Measurements from ENCODE around the gene NELL1. TPM values are rescaled to one million over a fixed set of nuclear protein-coding genes. Genes with fewer than 3 reads are reported as not detected.
"Not testable (repeated sequence)": the region's sequence is repeated elsewhere in the genome, so short reads cannot be mapped to it uniquely, and the experiment has no call there.

Gene NELL1
- total RNA-seq, 1 donor from 2014 or later: not detected

GRCh38 chr11:21104641-21105040 is 435.3 kb downstream of the NELL1 start:
- no peak for DNase-seq (ENCODE audit: low read depth)

GRCh38 chr11:21105196-21105917 is 436.0 kb downstream of the NELL1 start:
- no peak for DNase-seq (ENCODE audit: low read depth)

DNA sequence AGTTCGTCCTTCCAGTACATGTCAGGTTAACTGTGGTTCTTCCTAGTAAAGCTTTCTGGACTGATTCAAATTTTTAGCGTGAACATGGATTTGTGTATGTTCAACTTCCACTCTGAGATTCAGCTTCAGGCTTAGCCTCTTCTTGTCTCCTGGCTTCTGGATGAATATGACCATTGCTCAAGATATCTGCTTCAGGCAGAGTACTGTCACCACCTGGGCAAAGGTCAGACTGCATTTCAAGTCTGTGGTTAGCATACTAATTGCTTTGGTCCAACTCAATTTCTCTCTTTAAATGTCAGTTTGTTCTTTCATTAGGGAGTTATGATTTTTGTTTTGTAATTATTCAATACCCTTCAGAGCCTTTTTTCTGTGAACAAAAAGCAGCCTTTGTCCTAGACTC is 440.0 kb downstream of the NELL1 start:
- DNase-seq (ENCODE audit: low read depth): no peak

DNA sequence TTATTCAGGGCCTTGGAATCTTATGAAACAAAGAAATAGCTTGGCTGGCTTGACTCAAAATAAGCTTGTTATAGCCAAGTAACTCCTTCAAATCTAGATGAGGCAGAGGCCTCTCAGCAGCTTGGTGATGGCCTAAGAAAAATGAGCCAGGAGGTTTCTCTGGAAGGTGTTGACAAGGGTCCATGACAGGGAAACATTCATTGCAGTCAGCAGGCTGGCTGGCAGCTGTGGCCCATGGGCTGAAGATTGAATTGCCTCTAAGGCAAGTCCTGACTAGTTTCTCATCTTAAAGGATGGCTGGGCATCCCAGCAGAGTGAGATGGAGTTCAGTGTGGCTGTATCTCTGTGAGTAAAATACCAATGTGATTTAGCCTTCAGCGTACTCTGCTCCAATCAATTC is 441.0 kb downstream of the NELL1 start:
- no peak for DNase-seq (ENCODE audit: low read depth)

GRCh38 chr11:21113876-21114275 is 444.5 kb downstream of the NELL1 start:
- DNase-seq (ENCODE audit: low read depth): no peak

GRCh38 chr11:21116009-21116408 is 446.6 kb downstream of the NELL1 start:
- no peak for DNase-seq (ENCODE audit: low read depth)

GRCh38 chr11:21119411-21119810 is 450.0 kb downstream of the NELL1 start:
- DNase-seq (ENCODE audit: low read depth): no peak

GRCh38 chr11:21121991-21122390 is 452.6 kb downstream of the NELL1 start:
- DNase-seq (ENCODE audit: low read depth): no peak

GRCh38 chr11:21122523-21122922 is 453.1 kb downstream of the NELL1 start:
- DNase-seq (ENCODE audit: low read depth): no peak

DNA sequence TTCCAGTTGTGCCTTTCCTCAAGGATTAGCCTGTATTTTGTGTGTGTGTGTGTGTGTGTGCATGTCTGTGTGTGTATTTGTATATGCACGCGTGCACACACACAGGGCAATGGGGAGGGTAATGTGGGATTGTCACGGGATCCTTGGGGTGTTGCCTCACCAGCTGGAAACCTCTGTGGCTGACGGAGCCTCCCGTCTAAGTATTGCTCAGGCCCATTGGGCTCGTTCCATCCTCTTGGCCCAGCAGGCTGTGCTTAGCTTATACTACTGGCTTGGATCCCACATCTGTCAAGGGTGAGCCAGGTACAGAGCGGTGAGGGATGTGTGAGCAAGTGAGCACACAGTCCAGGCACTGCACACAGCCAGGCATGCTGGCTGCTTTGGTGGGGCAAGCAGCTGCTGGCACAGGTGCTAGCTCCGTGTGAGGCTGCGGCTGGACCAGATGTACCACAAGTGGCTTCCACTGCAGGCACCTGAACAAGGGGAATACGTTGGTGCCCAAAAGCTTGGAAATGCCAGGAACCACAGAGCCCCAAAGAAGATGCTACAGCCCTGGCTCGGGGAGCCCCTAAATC is 462.8 kb downstream of the NELL1 start:
- DNase-seq (ENCODE audit: low read depth): no peak

DNA sequence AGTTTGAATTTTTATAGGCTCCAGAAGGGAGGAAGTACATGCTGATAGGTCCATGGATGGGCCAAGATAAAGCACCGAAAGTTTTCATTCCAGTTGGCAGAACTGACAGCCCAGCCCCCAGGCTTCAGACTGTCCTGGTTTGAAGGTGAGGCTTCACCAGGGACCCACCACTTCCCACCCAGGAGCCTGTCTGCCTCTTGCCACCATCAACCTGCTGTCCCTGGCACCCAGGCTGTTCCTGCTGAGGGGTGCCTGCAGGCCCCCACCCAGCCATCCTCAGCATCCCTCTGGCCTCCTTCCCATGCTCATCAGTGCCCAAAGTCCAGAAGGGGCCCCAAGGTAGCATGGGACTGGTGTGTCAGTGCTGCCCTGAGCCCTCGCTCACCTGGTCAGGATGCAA is 463.9 kb downstream of the NELL1 start:
- DNase-seq (ENCODE audit: low read depth): no peak

DNA sequence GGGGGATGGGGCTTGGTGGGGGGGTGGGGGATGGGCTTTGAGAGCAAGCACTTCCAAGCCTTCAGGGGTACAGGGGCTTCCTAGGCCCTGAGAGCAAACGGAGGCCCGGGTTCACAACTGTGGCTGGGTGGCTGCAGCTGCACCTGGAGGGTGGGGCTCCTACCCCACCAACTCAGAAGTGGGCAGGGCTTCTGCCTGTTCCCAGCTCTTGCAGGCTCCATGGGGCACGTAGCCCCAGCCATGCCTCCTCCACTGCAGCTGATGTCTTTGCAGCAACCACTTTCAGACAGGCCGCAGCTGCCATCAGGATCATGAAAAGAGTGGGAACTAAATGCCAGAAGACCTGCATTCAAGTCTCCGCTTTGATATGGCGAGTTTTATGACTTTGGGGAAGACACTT is 464.3 kb downstream of the NELL1 start:
- DNase-seq (ENCODE audit: low read depth): no peak

DNA sequence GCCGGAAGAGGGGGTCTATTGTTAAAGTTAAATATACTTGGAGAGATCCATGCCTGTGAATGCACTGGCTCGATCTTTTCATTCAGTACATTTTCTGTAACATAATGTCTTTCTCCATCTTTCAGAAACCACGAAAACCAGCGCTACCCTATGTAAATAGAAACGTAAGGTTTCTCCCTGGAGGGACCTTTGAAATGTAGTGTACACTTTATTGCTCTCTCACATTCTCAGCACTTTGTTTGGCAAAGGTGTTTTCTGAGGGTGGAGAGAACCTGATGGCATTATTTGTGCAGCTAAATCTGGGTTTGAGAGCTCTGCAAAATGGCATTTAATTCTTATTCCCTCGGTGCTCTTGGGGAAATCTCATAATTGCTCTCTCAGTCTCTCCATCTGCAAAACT is 468.4 kb downstream of the NELL1 start:
- no peak for DNase-seq (ENCODE audit: low read depth)

- not testable (repeated sequence) for DNase-seq (ENCODE audit: low read depth)
Observed at GRCh38 chr11:21141557-21141956, 472.2 kb downstream of the NELL1 start.

- no peak for DNase-seq (ENCODE audit: low read depth)
Observed at GRCh38 chr11:21142007-21142406, 472.6 kb downstream of the NELL1 start.

DNA sequence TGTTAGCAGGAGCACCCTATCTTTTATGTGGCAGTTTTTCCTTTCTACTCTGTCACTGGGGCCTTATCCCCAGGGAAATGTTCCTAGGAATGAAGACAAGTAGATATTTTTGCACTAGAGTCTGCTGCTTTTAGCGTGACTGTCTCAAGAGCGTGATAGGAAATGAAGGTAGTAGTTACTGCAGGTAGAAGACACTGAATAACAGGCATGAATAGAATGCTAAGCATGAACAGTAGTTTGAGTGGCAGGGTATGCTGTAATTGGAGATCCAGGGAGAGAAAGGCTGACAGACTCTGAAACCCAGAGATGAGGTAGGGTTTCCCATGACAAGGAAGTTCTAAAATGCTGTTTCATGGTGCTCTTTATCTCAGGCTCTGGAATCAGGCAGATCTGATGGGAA is 475.1 kb downstream of the NELL1 start:
- DNase-seq (ENCODE audit: low read depth): no peak

GRCh38 chr11:21148376-21148775 is 479.0 kb downstream of the NELL1 start:
- no peak for DNase-seq (ENCODE audit: low read depth)

DNA sequence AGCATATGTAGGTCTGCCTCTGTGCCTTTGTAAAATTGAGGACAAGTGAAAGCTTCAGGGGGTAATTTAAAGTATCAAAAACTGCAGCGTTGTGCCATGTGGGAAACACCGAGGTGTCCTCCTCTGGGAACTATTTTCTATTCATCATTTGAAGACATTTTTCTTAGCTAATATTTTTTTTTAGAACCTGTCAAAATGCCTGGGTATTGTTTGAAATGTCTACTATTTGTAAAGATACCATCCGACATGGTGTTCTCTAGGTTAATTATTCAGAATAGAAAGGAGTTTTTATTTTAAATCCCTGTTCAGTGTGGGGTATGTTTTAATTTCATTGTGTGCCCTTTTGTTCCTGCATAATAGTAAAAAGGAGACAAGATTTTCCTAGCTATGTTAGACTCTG is 490.8 kb downstream of the NELL1 start:
- no peak for DNase-seq (ENCODE audit: low read depth)

- DNase-seq (ENCODE audit: low read depth): no peak
Observed at GRCh38 chr11:21169639-21170038, 500.3 kb downstream of the NELL1 start.

DNA sequence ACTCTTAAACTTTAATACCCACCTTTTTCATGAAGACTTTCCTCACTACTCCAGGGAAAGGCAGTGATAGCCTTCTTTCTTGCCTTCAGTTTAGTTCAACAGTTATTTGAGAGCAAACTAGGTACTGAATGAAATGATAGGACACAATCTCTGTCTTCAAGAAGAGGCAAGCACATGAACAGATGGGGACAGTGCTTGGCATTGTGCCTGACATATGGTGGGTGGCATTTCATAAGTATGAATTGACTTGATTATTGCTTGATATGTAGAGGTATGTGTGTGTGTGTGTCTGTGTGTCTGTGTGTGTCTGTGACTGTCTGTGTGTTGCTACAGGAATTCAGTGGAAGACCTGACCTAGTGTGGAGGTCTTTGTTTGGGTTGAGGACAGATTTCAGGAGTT is 504.1 kb downstream of the NELL1 start:
- no peak for DNase-seq (ENCODE audit: low read depth)

DNA sequence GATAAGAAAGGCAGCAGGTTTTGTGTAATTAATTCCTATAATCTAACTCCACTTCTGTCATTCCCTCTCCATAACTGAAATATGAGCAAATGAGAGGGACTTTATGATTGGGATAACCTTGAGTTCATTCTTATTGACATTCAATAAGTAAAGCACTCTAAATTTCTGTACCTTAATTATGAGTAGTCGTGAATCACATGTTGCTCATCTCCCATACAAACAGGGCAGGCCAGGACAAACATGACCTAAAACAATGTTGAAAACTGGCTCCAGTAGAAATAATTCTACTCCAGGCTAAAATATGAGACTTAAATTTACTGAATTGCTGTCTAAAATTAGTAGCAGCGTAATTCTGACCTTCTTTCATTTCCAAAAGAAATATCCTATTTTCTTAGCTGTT is 505.4 kb downstream of the NELL1 start:
- DNase-seq (ENCODE audit: low read depth): no peak

DNA sequence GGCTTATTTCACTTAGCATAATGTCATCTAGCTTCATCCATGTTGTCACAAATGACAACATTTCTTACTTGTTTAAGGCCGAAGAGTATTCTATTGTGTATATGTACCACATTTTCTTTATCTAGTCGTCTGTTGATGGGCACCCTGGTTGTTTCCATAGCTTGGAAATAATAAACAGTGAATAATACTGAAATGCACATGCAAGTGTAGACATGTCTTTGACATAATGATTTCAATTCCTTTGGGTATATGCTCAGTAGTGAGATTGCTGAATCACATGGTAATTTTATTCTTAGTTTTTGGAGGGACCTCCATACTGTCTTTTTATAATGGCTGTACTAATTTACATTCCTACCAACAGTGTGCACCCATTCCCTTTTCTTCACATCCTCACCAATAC is 508.0 kb downstream of the NELL1 start:
- DNase-seq (ENCODE audit: low read depth): no peak

GRCh38 chr11:21179770-21180169 is 510.4 kb downstream of the NELL1 start:
- no peak for DNase-seq (ENCODE audit: low read depth)
